GM21381 (cell line): ENCODE results near the gene C1orf56.

Experiments
- ATAC-seq: cut with Tn5 transposase; IDR thresholded peaks from one replicate; pipeline ENCODE4 v1.9.1; 2021; ENCODE audit warnings: mild to moderate bottlenecking, moderate library complexity; ENCODE audit not compliant: unreplicated experiment

The C1orf56 gene, protein sequence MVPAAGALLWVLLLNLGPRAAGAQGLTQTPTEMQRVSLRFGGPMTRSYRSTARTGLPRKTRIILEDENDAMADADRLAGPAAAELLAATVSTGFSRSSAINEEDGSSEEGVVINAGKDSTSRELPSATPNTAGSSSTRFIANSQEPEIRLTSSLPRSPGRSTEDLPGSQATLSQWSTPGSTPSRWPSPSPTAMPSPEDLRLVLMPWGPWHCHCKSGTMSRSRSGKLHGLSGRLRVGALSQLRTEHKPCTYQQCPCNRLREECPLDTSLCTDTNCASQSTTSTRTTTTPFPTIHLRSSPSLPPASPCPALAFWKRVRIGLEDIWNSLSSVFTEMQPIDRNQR

DNA sequence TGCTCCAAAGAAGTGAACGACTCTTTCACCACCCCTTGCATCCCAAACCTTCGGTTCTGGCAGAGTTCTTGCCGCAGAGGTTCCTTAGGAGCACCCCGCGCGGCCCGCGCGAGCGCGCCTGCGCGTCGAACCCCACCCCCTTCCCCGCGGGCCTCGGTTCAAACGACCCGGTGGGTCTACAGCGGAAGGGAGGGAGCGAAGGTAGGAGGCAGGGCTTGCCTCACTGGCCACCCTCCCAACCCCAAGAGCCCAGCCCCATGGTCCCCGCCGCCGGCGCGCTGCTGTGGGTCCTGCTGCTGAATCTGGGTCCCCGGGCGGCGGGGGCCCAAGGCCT is at the start of gene C1orf56:
TSS of gene C1orf56 (plus strand) at position 161 of the 334 bp plus-strand sequence. CDS start at position 258, 97 bp downstream.
- ATAC-seq: peak; percentile 51

DNA sequence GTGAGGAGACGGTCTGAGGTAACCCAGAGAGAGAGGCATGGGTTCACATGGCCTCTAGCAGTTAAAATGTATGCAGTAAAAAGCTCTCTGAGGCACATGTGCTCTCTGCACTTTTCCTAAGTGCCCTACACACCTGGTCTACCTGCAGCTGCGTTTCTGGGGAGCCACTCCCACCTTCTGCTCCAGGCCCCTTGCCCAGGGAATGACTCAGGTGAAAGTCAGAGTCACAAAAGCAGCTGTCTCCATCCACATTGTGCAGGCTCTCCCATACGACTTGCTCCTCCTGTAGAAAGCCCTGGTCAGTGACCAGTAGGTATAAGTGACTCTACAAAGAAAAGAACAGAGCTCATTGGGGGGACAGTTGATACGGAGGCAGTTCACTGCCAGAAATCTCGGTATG is 49.6 kb upstream of the C1orf56 start:
- no peak for ATAC-seq

GRCh38 chr1:150999051-150999674 is 48.4 kb upstream of the C1orf56 start:
- ATAC-seq: no peak

- ATAC-seq: no peak
Observed at GRCh38 chr1:150999926-151000325, 47.6 kb upstream of the C1orf56 start.

- ATAC-seq: no peak
Observed at GRCh38 chr1:151000408-151000807, 47.1 kb upstream of the C1orf56 start.

DNA sequence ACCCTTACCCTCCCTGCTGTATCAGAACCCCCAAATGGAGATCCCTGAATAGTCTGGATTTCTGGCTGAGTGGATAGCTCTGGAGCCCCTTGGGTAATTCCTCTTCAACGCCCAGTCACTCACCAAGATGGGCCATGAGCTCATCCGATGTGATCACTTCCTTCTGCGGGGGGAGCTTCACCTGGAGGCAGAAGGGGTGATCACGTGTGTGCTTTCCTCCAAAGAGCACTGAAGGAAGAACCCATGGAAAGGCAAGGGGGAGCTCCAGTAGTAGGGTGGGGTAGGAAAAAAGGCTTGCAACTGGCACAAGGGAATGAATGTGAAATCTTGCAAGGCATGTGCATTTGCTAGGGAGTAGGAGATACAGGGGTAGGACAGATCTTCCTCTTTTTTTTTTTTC is 45.9 kb upstream of the C1orf56 start:
- ATAC-seq: no peak

DNA sequence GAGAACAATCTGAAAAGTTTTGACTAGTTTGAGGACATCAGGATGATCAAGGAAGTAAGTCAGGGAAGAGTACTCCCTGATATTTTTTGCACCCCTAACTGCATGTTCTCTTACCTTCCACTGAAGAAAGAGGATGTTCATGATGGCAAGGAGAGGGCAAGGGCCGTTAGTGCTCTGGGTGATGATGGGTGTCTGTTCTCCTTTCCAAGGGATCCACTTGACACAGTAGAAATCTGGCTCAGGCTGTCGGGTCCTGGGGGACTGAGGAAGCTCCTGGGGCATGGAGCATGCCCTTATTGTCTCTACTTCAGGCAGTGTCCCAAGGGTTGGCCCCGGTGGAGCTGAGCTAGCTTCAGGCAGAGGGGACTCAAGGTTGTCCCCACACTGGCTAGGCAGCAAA is 45.5 kb upstream of the C1orf56 start:
- no peak for ATAC-seq

DNA sequence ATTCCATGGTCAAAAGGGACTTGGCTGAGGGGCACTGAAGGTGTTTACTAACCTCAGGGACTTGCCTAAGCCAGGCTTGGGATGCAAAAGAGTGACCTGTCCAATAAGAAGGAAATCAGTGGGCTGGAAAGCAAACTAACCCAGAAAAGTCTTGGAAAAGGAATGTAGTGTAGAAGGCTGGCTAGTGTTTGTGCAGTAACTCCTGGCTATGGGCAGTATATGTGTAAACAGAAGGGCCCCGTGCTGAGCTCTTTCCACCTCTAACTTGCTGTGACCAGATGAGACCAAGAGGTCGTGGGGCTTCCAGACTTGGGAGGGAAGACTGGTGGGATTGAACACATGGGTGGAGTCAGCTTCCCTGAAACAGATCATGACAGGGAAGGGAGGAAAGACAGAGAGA is 44.9 kb upstream of the C1orf56 start:
- ATAC-seq: no peak

GRCh38 chr1:151003180-151003579 is 44.4 kb upstream of the C1orf56 start:
- ATAC-seq: no peak

DNA sequence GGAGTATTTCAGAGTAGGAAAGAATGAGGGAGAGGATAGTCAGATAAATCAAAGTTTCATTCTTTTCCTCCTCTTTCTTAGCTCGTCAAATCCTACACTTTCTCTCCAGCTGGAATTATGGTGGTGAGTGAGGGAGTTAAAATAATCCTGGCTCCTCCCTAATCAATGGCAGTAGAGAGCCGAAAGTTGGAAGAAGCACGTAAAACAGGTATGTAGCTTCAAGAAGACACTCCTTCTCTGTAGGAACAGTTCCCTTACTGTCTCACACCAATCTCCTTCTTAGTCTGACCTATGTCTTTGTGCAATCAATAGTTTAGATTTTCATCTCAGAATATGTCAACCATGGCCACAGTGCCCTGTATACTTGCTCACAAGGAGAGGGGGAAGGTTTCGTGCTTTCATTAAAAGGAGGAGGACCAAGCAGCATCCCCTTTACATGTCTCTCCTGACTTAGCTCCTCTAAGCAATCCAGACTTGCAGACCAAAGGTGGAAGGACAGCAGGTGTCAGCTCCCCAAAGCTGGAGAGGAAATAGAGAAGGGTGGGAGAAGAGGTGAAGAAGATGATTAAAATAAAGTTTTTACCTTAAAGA is 41.7 kb upstream of the C1orf56 start:
- ATAC-seq: no peak

DNA sequence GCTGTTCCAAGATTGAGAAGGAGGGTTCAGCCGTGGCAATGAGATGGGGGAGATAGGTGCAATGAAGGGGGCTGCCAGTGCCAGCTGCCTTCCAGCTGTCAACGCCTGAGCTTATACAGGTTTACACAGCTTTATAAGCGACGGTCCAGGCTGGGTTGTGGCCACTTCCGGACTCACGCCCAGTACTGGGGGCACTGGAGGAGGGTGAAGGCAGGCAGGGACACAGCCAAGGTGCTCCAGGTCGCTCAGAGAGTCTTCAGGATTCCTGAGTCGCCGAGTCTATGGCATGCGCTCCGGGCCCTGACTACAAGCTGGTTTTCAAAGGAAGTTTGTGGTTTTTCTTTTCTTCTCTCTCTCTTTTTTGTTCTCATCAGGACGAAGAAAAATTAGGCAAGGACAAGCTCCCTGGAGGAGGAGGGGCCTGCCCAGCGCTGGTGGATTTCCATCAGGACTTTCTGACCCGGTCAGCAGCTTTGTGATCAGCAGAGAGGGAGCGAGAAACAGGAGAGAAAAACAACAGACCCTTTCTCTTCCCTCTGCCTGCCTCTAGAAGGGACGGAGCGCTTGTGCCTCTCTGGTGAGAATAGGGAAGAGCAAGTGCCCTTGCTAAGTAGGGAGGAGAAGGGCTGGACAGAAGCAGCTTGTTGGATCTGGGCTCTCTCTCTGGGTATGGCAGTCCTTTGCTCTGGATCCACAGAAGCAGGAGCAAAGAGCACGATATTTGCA is 41.1 kb upstream of the C1orf56 start, which contains the start of gene MINDY1:
TSS of gene MINDY1 (minus strand) at position 576 of the 726 bp plus-strand sequence. CDS start 4,285 bp downstream, outside the sequence.
- ATAC-seq: no peak

DNA sequence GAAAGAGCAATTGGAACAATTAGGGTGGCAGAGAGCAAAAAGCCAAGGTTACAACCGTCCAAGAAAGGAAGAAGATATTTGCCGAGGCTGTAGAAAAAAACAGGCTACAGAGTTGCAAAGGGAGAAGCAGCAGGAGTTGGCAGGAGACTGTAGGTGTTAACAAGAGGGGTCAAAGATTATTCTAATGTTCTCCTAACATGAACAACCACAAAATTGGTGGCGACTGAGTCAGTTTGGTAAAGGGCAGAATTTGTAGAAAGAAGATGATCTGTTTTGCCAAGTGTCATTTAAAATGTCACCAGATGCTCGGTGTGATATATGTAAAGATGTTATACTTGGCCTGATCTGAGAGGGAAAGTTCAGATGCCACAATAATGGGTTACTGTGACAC is 39.7 kb upstream of the C1orf56 start:
- ATAC-seq: no peak

DNA sequence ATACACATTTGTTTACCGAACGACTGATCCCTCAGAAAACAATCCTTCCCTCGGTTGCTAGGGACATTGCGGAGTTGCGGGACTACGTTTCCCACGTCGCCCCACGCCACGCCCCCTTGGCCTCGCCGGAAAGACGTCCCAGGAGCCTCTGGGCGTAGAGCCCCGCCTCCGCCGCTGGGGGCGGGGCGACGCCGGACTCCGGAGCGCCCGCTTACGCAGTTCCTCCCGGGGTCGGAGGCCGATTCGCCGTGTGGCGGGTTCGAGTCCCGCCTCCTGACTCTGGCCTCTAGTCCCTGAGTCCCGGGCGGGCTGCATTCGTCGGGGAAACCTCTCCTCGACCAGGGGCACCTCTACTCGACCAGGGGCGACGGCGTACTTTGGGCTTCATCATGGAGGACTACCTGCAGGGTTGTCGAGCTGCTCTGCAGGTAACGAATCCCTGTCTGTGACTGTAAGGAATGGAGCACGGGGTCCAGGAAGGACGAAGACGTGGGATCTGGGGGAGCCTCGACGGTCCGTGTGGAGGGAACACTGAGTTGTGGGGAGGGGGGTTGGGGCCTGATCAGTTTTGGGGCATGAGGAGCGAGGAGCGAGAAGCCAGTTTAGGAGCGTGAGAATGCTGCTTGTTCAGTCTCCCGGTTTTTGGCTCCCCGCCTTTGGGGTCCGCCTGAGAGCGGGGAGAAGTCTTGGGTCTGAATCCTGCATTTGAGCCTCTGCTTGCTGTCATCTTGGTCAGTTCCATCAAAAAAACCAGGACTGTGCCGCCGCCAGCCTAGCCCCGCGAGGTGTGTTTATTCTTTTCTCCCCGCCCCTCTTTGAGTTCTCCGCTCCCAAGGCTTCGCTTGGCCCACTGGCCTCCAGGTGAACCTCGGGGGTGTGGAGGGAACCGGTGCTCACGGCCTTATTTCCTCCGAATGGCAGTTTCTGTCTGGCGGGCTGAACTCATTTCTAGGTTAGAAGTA is 39.0 kb upstream of the C1orf56 start, which contains the start of gene PRUNE1:
TSS of gene PRUNE1 (plus strand) at position 206 of the 962 bp plus-strand sequence. CDS start at position 390, 184 bp downstream.
- ATAC-seq: peak; percentile 88

DNA sequence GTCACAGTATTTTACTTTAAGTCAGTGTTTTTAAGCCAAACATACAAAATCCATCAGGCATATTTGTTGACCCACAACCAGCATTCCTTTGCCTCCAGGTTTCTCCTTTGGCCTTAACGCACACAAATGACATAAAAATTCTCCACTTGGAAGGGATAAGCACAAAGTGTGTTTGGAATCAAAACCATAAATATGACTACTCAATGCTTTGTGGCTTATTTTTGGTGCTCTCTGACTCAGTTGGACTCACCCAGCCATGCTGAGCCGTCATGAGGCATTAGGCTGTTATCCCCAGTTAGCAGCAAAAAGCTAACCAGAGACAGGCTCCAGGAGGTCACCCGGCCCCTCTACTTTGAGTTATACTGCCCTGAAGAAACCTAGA is 38.4 kb upstream of the C1orf56 start:
- ATAC-seq: no peak

GRCh38 chr1:151009674-151010345 is 37.7 kb upstream of the C1orf56 start:
- ATAC-seq: no peak

- ATAC-seq: no peak
Observed at GRCh38 chr1:151010346-151010726, 37.2 kb upstream of the C1orf56 start.

GRCh38 chr1:151011154-151011850 is 36.2 kb upstream of the C1orf56 start:
- ATAC-seq: no peak

GRCh38 chr1:151012684-151013471 is 34.7 kb upstream of the C1orf56 start:
- ATAC-seq: no peak
